Measurements from ENCODE around the gene NDEL1.

NDEL1 gene

GRCh38 chr17:8459107-8459506, 23.4 kb downstream of the NDEL1 start:
- DNase-seq (ENCODE audit: low spot score) = no peak

GRCh38 chr17:8459831-8460230, 24.1 kb downstream of the NDEL1 start:
- no peak for DNase-seq (ENCODE audit: low spot score)

GRCh38 chr17:8462564-8462963, 26.9 kb downstream of the NDEL1 start:
- no peak for DNase-seq (ENCODE audit: low spot score)

DNA sequence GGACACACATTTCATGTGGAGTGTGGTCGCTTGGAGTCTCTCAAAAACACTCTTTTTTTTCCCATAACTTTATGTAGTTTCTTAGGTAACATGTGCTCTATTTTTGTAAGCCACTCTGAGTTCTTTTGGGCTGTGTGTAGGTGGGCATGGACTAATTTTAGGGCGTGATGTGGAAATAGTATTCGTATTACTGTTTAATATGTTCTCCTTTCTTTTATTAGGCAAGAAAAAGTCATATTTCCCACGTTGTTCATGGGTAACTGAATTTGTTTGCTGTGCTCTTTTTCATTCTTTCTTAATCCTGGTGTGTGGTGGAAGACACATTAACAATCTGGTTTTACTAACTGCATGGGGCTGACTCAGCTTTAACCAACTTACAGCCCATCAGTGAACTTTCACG, 27.4 kb downstream of the NDEL1 start:
- no peak for DNase-seq (ENCODE audit: low spot score)

DNA sequence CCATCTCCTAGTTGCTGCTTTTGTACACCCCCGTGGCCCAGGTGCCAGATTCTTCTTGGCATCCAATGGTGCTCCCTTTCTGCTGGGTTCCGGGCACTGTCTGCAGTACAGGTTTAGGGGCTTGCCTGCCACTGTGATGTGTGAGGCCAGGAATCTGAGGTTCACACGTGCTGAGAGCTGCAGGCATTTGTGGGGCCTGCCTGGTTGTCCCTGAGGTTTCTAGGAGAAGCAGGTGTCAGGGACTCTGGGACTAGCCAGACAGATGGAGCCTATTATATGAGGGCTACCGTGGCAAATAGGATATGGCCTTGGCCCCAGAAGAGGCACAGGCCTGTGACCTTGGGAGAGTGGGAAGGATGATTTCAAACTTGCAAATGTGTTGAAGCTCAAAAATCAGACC, 29.3 kb downstream of the NDEL1 start:
- DNase-seq (ENCODE audit: low spot score) = no peak

- DNase-seq (ENCODE audit: low spot score) = no peak
These were observed 29.7 kb downstream of the NDEL1 start for GRCh38 chr17:8465356-8465755.

DNA sequence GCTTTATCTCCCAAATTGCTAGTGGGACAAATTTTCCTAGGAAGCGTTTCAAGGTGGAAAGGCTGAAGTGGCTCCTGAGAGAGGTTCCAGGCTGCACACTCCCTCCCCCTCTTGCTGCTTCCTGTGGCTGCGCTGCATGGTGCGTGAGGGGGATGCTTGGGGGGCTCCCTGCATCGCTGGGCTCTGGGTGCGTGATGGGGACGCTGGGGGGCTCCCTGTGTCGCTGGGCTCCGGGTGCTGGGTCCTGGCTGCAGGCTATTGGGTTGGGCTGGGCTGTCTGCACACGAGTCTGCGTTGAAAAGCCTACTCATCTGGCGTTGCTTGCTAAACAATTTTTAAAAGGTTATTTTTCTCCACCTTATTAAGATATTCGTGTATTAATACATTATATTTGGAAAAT, 30.1 kb downstream of the NDEL1 start:
- no peak for DNase-seq (ENCODE audit: low spot score)

DNA sequence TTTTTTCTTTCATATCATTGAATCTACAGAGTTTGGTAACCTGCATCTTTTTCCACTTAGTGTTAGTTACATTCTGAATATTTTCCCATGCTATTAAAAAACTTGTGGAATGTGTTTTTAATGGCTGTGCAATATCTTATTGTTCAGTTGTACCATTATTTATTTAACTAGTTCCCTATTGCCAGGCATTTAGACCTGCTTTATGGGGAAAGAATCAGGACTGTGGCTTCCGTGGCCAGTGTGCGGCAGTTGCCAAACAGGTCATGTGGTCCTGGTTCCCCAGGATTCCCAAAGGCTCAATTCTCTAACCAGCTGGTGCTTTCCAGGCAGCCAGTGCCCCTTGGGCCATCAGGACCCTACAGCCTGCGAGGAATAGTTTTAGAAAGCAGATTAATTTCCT, 30.8 kb downstream of the NDEL1 start:
- no peak for DNase-seq (ENCODE audit: low spot score)

GRCh38 chr17:8466873-8467272, 31.2 kb downstream of the NDEL1 start:
- DNase-seq (ENCODE audit: low spot score) = no peak

GRCh38 chr17:8467527-8467926, 31.8 kb downstream of the NDEL1 start:
- peak; percentile 40 for DNase-seq (ENCODE audit: low spot score)

DNA sequence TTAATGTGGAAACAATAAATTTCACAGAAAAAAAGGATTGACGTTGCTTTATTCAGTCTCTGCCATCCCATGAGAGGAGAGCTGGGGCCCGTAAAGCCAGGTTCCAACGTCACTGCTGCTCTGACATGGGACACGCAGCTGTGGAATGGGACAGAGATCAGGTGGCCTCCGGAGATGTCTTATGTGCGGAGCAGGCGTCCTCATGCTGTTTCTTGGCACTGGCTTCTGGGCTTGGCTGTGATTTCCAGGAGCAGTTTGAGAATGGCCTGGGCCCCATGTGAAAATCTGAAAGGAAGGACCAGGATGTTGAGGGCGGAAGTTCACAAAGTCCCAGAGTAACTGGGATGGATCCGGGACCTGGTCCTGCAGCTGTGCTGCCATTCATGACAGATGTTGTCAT, 32.4 kb downstream of the NDEL1 start:
- no peak for DNase-seq (ENCODE audit: low spot score)

- DNase-seq (ENCODE audit: low spot score) = no peak
These were observed 33.3 kb downstream of the NDEL1 start for GRCh38 chr17:8468980-8469379.

- no peak for DNase-seq (ENCODE audit: low spot score)
These were observed 34.3 kb downstream of the NDEL1 start for GRCh38 chr17:8469964-8470363.

GRCh38 chr17:8470447-8471047, 34.9 kb downstream of the NDEL1 start:
- DNase-seq (ENCODE audit: low spot score) = peak; percentile 35

- no peak for DNase-seq (ENCODE audit: low spot score)
These were observed 37.0 kb downstream of the NDEL1 start for GRCh38 chr17:8472663-8473062.

- DNase-seq (ENCODE audit: low spot score) = no peak
These were observed 37.9 kb downstream of the NDEL1 start for GRCh38 chr17:8473451-8474192.

- DNase-seq (ENCODE audit: low spot score) = no peak
These were observed 39.1 kb downstream of the NDEL1 start for GRCh38 chr17:8474826-8475225.

- DNase-seq (ENCODE audit: low spot score) = no peak
These were observed 39.5 kb downstream of the NDEL1 start for GRCh38 chr17:8475227-8475626.

DNA sequence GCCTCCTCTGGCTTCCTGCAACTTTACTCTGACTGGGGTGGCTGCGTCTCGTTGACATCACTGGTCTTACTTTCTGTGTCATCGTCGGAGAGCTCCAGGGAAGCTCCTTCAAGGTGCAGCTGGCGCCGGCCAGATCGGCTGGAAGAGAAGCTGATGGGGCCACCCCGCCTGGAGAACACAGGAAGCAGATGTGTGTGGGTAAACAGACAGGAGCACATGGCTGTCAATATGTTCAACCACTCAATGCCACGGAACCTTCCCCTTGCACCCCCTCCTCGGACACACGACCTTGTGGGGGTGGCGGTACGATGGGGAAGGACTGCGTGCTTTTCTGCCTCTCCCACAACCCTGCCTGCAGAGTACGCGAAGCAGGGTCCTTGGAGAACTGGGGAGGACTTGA, 40.1 kb downstream of the NDEL1 start:
- DNase-seq (ENCODE audit: low spot score) = no peak

- DNase-seq (ENCODE audit: low spot score) = no peak
These were observed 41.1 kb downstream of the NDEL1 start for GRCh38 chr17:8476741-8477140.

- DNase-seq (ENCODE audit: low spot score) = no peak
These were observed 41.5 kb downstream of the NDEL1 start for GRCh38 chr17:8477171-8477570.

DNA sequence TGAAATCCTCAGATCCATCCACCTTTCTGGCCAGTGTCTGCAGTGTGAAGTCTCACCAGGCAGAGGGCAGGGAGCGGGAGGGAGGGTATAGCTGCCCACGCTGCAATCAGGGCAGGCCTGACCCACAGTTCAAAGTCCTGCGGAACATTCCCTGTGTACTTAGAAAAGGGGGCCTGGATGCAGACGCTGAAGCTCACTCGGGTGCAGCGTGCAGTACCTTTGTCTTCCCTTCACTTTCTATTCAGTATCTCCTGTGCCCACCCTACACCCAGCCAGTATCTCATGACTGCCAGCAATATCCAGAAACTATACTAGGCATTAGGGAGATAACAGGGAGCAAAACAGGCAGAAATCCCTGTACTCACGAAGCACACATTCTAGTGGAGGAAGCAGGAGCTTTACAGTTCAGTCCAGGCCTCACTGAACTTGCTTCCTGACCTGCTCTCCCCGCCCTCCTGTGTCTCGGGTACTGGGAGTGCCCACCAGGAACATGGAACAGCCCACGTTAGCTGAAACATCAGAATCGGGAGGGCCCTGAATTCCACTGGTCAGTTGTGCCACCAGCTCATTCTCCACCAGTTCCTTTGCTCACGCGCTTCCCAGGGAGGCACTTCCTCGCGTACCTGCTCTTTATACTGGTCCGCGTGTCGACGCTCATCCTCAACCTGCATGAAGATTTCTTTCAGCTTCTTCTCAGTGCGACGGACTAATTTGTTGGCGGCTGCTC, 42.2 kb downstream of the NDEL1 start:
- no peak for DNase-seq (ENCODE audit: low spot score)

- DNase-seq (ENCODE audit: low spot score) = peak; percentile 95
These were observed 43.8 kb downstream of the NDEL1 start for GRCh38 chr17:8479431-8479947.
